ENCODE measurements around the gene CD27.
"Not testable (repeated sequence)": the region's sequence is repeated elsewhere in the genome, so short reads cannot be mapped to it uniquely, and the experiment has no call there.

The CD27 gene

GRCh38 chr12:6471989-6472360, 27.2 kb downstream of the CD27 start:
- TF ChIP-seq, protein P1, sequence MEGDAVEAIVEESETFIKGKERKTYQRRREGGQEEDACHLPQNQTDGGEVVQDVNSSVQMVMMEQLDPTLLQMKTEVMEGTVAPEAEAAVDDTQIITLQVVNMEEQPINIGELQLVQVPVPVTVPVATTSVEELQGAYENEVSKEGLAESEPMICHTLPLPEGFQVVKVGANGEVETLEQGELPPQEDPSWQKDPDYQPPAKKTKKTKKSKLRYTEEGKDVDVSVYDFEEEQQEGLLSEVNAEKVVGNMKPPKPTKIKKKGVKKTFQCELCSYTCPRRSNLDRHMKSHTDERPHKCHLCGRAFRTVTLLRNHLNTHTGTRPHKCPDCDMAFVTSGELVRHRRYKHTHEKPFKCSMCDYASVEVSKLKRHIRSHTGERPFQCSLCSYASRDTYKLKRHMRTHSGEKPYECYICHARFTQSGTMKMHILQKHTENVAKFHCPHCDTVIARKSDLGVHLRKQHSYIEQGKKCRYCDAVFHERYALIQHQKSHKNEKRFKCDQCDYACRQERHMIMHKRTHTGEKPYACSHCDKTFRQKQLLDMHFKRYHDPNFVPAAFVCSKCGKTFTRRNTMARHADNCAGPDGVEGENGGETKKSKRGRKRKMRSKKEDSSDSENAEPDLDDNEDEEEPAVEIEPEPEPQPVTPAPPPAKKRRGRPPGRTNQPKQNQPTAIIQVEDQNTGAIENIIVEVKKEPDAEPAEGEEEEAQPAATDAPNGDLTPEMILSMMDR (IDR thresholded peaks at IDR 0.05; ENCODE audit: extremely low read depth, missing control alignments): no peak
- DNase-seq (ENCODE audit: low spot score): no peak

GRCh38 chr12:6472491-6472890, 27.7 kb downstream of the CD27 start:
- no peak for DNase-seq (ENCODE audit: low spot score)
- TF ChIP-seq, protein P1 (IDR thresholded peaks at IDR 0.05; ENCODE audit: extremely low read depth, missing control alignments): no peak

DNA sequence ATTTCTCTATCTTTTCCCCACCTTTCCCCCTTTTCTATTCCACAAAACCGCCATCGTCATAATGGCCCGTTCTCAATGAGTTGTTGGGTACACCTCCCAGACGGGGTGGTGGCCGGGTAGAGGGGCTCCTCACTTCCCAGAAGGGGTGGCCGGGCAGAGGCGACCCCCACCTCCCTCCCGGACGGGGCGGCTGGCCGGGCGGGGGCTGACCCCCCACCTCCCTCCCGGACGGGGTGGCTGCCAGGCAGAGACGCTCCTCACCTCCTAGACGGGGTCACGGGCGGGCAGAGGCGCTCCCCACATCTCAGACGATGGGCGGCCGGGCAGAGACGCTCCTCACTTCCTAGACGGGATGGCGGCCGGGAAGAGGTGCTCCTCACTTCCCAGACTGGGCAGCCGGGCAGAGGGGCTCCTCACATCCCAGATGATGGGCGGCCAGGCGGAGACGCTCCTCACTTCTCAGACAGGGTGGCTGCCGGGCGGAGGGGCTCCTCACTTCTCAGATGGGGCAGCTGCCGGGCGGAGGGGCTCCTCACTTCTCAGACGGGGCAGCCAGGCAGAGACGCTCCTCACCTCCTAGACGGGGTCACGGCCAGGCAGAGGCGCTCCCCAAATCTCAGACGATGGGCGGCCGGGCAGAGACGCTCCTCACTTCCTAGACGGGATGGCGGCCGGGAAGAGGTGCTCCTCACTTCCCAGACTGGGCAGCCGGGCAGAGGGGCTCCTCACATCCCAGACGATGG, 30.6 kb downstream of the CD27 start:
- DNase-seq (ENCODE audit: low spot score): not testable (repeated sequence)

- no peak for DNase-seq (ENCODE audit: low spot score)
- TF ChIP-seq, protein P1 (IDR thresholded peaks at IDR 0.05; ENCODE audit: extremely low read depth, missing control alignments): no peak
These were observed 31.7 kb downstream of the CD27 start for GRCh38 chr12:6476489-6476888.

DNA sequence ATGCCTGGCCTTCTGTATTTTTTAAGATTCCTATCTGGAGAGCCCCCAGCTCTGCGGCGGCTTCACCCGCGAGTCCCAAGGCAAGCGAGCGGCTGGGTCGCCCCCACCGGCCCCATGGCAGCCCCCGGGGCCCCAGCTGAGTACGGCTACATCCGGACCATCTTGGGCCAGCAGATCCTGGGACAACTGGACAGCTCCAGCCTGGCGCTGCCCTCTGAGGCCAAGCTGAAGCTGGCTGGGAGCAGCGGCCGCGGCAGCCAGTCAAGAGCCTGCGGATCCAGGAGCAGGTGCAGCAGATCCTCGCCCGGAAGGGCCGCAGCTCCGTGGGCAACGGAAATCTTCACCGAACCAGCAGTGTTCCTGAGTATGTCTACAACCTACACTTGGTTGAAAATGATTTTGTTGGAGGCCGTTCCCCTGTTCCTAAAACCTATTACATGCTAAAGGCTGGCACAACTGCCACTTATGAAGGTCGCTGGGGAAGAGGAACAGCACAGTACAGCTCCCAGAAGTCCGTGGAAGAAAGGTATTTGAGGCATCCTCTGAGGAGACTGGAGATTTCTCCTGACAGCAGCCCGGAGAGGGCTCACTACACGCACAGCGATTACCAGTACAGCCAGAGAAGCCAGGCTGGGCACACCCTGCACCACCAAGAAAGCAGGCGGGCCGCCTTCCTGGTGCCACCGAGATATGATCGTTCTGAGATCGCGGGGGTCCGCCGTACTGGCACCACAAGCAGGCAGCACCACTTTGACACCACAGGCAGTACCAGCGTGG, 33.0 kb downstream of the CD27 start:
- DNase-seq (ENCODE audit: low spot score): not testable (repeated sequence)

- TF ChIP-seq, protein P1 (IDR thresholded peaks at IDR 0.05; ENCODE audit: extremely low read depth, missing control alignments): no peak
- no peak for DNase-seq (ENCODE audit: low spot score)
These were observed 33.7 kb downstream of the CD27 start for GRCh38 chr12:6478416-6478815.

GRCh38 chr12:6488240-6488639, 43.5 kb downstream of the CD27 start:
- TF ChIP-seq, protein P1 (IDR thresholded peaks at IDR 0.05; ENCODE audit: extremely low read depth, missing control alignments): no peak

DNA sequence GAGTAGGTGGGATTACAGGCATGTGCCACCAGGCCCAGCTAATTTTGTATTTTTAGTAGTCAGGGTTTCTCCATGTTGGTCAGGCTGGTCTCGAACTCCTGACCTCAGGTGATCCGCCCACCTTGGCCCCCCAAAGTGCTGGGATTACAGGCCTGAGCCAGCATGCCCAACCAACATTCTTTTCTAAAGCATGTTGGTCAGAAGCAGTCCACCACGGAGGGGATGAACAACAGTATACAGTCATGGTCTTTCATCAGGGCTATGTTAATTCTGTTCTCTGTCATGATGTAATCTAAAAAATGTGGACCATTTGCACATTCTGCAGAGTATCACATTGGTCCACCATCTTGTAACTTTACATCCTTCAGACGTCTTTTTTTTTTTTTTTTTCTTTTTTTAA, 44.7 kb downstream of the CD27 start:
- DNase-seq (ENCODE audit: low spot score): no peak
- TF ChIP-seq, protein P1 (IDR thresholded peaks at IDR 0.05; ENCODE audit: extremely low read depth, missing control alignments): no peak

More at GRCh38 chr12:6488240-6488639, 43.5 kb downstream of the CD27 start:
- no peak for DNase-seq (ENCODE audit: low spot score)

GRCh38 chr12:6490673-6491072, 45.9 kb downstream of the CD27 start:
- not testable (repeated sequence) for DNase-seq (ENCODE audit: low spot score)
